Measurements from ENCODE around the gene PSMG2.

The PSMG2 gene

GRCh38 chr18:12658426-12659138 is 44.3 kb upstream of the PSMG2 start:
- peak; percentile 31 for DNase-seq
- H3K4me1 ChIP-seq, result no peaks in the 10 kb centered on the region
- no peaks in the 10 kb centered on the region for H3K27me3 ChIP-seq
- no peaks in the 10 kb centered on the region for H3K9me3 ChIP-seq
- no peaks in the 10 kb centered on the region for H3K36me3 ChIP-seq
- H3K4me3 ChIP-seq (ENCODE audit: low read depth, low read length), result peak overlapping the region; percentile 57
- no peak for TF ChIP-seq CTCF (IDR thresholded peaks at IDR 0.05; ENCODE audit: low read depth, low read length)

- no peaks in the 10 kb centered on the region for H3K9me3 ChIP-seq
- H3K27me3 ChIP-seq, result no peaks in the 10 kb centered on the region
- peak; percentile 31 for DNase-seq
- H3K4me3 ChIP-seq (ENCODE audit: low read depth, low read length), result no peak overlapping the region
- no peaks in the 10 kb centered on the region for H3K36me3 ChIP-seq
- H3K4me1 ChIP-seq, result no peaks in the 10 kb centered on the region
- peak; percentile 74 for TF ChIP-seq CTCF (IDR thresholded peaks at IDR 0.05; ENCODE audit: low read depth, low read length)
Observed at GRCh38 chr18:12659904-12660605, 42.8 kb upstream of the PSMG2 start.

GRCh38 chr18:12668041-12668440 is 34.8 kb upstream of the PSMG2 start:
- H3K4me1 ChIP-seq, result no peaks in the 10 kb centered on the region
- DNase-seq, result no peak
- no peak overlapping the region for H3K4me3 ChIP-seq (ENCODE audit: low read depth, low read length)
- H3K9me3 ChIP-seq, result no peaks in the 10 kb centered on the region
- no peaks in the 10 kb centered on the region for H3K27me3 ChIP-seq
- H3K36me3 ChIP-seq, result no peaks in the 10 kb centered on the region
- no peak for TF ChIP-seq CTCF (IDR thresholded peaks at IDR 0.05; ENCODE audit: low read depth, low read length)

GRCh38 chr18:12679183-12679786 is 23.6 kb upstream of the PSMG2 start:
- H3K4me1 ChIP-seq, result no peaks in the 10 kb centered on the region
- peak; percentile 27 for DNase-seq
- H3K4me3 ChIP-seq (ENCODE audit: low read depth, low read length), result no peak overlapping the region
- no peaks in the 10 kb centered on the region for H3K36me3 ChIP-seq
- H3K9me3 ChIP-seq, result no peaks in the 10 kb centered on the region
- no peak for TF ChIP-seq CTCF (IDR thresholded peaks at IDR 0.05; ENCODE audit: low read depth, low read length)
- H3K27me3 ChIP-seq, result no peaks in the 10 kb centered on the region

GRCh38 chr18:12686100-12686499 is 16.7 kb upstream of the PSMG2 start:
- peak; percentile 14 for DNase-seq
- H3K4me3 ChIP-seq (ENCODE audit: low read depth, low read length), result no peak overlapping the region
- no peaks in the 10 kb centered on the region for H3K4me1 ChIP-seq
- TF ChIP-seq CTCF (IDR thresholded peaks at IDR 0.05; ENCODE audit: low read depth, low read length), result peak; percentile 27
- H3K36me3 ChIP-seq, result no peaks in the 10 kb centered on the region
- H3K27me3 ChIP-seq, result no peaks in the 10 kb centered on the region
- no peaks in the 10 kb centered on the region for H3K9me3 ChIP-seq
